T1000 (cell line): Measurements from ENCODE around the gene MAN1A2.
"Not testable (repeated sequence)": the region's sequence is repeated elsewhere in the genome, so short reads cannot be mapped to it uniquely, and the experiment has no call there.

Source experiments
- DNase-seq: peaks from one replicate; lab custom pipeline; 2025; ENCODE audit warnings: mixed read lengths; lab: John Stamatoyannopoulos, UW

The MAN1A2 gene

GRCh38 chr1:117367046-117368025, at the start of gene MAN1A2:
TSS of gene MAN1A2 (plus strand) at chr1:117367449. CDS start at chr1:117368184, 735 bp downstream.
- DNase-seq, result peak; percentile 81

- no peak for DNase-seq
These were observed 49.2 kb upstream of the MAN1A2 start for GRCh38 chr1:117318011-117318410.

- no peak for DNase-seq
These were observed 48.8 kb upstream of the MAN1A2 start for GRCh38 chr1:117318426-117318825.

GRCh38 chr1:117320515-117320914, 46.7 kb upstream of the MAN1A2 start:
- DNase-seq, result no peak

GRCh38 chr1:117321680-117322609, 45.3 kb upstream of the MAN1A2 start:
- DNase-seq, result no peak

GRCh38 chr1:117324357-117324756, 42.9 kb upstream of the MAN1A2 start:
- no peak for DNase-seq

- not testable (repeated sequence) for DNase-seq
These were observed 41.2 kb upstream of the MAN1A2 start for GRCh38 chr1:117326035-117326434.

- DNase-seq, result no peak
These were observed 40.2 kb upstream of the MAN1A2 start for GRCh38 chr1:117327011-117327410.

- no peak for DNase-seq
These were observed 31.7 kb upstream of the MAN1A2 start for GRCh38 chr1:117335376-117336086.

- no peak for DNase-seq
These were observed 31.0 kb upstream of the MAN1A2 start for GRCh38 chr1:117336088-117336817.

- no peak for DNase-seq
These were observed 27.2 kb upstream of the MAN1A2 start for GRCh38 chr1:117339866-117340700.

GRCh38 chr1:117341123-117341522, 26.1 kb upstream of the MAN1A2 start:
- no peak for DNase-seq

- DNase-seq, result no peak
These were observed 24.9 kb upstream of the MAN1A2 start for GRCh38 chr1:117342397-117342796.

GRCh38 chr1:117346206-117346928, 20.9 kb upstream of the MAN1A2 start:
- DNase-seq, result no peak

- no peak for DNase-seq
These were observed 19.3 kb upstream of the MAN1A2 start for GRCh38 chr1:117347907-117348306.

GRCh38 chr1:117352695-117353094, 14.6 kb upstream of the MAN1A2 start:
- DNase-seq, result not testable (repeated sequence)

- not testable (repeated sequence) for DNase-seq
These were observed 9.2 kb upstream of the MAN1A2 start for GRCh38 chr1:117357833-117358603.

GRCh38 chr1:117358604-117358887, 8.7 kb upstream of the MAN1A2 start:
- not testable (repeated sequence) for DNase-seq
